GM20431 (cell line): Measurements from ENCODE around the gene TPO.
"Not testable (repeated sequence)": the region's sequence is repeated elsewhere in the genome, so short reads cannot be mapped to it uniquely, and the experiment has no call there.

Source experiments
- in situ Hi-C: fragments of 300-500 bp; cut with MseI, MboI; formaldehyde crosslinking; loops from one replicate; pipeline ENCODE4 v1.15.0; 2020; ENCODE audit warnings: low sequenced_read_pairs; ENCODE audit not compliant: unreplicated experiment

TPO gene

DNA sequence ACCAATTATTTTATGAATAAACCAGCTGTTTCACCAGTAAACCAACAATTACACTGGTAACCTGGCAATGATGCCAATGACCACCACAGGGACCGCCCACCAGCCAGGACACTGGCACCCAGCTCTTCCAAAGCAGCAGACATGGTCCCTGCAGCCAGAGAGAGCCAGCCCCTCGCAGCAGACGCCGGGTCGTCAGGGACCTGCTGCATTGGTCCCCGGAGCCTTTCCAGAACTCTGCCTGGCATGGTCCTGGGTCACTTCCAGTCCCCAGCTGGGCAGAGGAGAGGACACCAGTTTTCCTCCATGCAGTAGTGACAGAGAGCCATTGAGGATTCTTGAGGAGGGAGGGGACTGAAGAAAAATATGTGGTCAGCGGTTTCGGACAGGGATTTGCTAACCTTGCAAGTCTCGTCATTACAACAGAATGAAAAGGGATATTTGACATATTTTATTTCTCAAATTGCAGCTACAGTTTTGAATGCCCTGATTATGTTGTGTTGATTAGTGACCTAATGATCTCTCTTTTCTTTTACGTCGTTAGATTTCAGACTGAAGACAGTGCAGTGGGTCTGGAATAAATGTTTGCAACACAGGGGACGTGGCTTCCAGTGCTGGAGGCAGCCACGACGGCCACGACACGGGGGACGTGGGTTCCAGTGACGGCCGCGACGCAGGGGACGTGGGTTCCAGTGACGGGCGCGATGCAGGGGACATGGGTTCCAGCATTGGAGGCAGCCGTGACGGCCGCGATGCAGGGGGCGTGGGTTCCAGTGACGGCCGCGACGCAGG, 154.5 kb downstream of the TPO start:
- in situ Hi-C loops: loop anchor here (25.0 kb wide), 2 partner anchors 705 to 855 kb away; no protein-coding TSS in a partner anchor

DNA sequence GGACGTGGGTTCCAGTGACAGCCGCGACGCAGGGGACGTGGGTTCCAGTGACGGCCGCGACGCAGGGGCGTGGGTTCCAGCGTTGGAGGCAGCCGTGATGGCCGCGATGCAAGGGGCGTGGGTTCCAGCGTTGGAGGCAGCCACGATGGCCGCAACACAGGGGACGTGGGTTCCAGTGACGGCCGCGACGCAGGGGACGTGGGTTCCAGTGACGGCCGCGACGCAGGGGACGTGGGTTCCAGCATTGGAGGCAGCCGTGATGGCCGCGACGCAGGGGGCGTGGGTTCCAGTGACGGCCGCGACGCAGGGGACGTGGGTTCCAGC, 155.0 kb downstream of the TPO start:
- in situ Hi-C loops: loop anchor here (25.0 kb wide), 2 partner anchors 706 to 856 kb away; no protein-coding TSS in a partner anchor

DNA sequence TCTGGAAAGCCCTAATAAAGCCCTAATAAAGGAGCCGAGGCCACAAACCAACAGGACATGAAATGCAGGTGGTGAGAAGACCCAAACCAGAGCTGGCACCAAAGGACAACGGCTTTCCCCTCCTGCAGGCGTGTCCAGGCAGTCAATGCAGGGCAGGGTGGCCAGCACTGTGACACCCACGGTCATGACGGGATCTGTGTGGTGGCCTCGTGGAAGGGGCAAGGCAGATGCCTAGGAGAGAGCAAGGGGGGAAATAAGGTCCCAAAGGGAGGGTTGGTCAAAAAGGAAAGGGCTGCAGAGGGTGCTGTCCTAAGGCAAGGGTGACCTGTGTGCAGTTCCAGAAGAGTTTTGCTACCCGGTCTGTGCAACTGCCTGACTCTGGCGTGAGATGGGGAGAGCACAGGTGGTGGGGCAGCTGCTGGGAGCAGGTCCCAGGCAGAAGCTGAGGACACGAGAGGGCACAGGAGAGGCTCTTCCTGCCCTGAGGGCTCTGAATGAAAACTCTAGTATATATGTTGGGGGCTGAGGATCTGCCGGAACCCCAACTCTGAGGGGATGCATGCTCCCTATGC, 156.7 kb downstream of the TPO start:
- in situ Hi-C loops: loop anchor here (25.0 kb wide), 2 partner anchors 708 to 858 kb away; no protein-coding TSS in a partner anchor

DNA sequence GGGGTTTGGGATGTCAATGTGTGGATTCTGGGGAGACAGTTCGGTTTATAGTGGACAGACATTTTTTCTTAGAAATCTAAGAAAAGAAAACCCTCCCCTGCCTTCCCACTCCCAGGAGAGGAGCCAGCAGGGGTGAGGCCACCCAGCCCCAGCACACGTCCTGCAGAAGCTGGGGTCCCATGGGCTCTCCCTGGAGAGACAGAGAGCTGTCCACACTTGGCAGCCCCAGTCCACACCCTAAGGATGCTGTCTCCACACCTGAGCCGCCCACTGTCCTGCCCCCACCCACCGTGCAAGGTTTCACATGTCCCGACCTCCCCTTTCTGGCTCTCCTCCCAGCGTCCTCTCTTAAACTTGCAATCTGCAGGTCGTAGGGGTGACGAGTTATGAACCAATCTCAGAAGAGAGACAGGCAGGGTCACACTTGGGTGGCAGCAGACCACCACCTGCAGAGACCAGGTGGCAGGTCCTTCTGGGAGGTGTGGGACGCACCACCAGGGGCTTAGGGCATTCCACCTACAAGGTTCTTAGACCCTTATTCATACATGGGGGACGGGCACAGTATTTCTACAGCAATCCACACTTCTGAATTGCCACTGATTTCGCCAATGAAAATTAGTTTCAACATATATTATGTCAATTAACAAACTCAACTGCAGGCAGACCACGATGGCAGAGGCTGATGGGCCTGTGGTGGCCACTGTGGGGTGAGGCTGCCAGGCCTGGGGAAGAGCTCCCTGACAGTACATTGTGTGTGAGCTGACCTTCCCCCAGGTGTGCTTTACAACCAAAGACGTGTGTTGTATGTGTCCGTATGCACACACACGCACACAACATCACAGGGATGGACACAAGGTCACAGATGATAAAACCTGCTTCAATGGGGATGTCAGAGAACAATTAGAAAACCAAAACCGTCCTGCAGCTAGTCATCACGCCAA, 158.5 kb downstream of the TPO start:
- in situ Hi-C loops: loop anchor here (25.0 kb wide), 2 partner anchors 709 to 859 kb away; no protein-coding TSS in a partner anchor

DNA sequence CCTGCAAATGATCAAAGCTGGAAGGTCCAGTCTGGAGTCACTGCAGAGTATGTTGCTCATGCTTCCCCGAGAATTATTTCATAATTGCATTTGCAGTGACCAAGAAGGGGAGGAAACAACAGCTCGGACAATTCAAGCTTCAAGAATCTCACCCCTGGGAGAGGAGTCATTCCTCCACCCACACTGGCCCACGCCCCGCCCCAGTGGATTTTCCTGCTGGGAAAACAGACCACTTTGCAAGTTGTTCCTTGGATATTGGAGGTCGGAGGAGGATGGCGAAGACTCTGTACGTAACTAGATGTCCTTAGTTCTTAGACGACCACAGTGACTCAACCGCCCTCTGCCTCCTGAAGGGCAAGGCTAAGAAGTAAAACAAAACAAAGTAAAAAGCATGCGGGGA, 159.4 kb downstream of the TPO start:
- in situ Hi-C loops: loop anchor here (25.0 kb wide), 2 partner anchors 710 to 860 kb away; no protein-coding TSS in a partner anchor

DNA sequence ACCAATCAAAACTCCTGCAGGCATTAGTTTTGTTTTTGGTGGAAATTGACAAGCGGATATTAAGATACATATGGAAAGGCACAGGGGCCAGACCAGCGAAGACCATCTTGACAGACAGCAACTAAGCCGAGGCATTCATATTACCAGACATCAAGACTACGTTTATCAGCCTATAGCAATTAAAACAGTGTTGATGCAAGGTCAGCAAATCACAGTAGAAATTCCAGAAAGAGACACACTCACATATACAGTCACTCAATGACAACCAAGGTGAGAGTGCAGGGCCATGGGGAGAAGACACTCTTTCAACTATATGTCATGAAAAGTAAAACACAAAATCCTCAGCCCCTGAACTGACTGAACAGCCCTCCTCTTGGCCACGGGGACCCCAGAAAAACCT, 164.6 kb downstream of the TPO start:
- in situ Hi-C loops: no loop called here

DNA sequence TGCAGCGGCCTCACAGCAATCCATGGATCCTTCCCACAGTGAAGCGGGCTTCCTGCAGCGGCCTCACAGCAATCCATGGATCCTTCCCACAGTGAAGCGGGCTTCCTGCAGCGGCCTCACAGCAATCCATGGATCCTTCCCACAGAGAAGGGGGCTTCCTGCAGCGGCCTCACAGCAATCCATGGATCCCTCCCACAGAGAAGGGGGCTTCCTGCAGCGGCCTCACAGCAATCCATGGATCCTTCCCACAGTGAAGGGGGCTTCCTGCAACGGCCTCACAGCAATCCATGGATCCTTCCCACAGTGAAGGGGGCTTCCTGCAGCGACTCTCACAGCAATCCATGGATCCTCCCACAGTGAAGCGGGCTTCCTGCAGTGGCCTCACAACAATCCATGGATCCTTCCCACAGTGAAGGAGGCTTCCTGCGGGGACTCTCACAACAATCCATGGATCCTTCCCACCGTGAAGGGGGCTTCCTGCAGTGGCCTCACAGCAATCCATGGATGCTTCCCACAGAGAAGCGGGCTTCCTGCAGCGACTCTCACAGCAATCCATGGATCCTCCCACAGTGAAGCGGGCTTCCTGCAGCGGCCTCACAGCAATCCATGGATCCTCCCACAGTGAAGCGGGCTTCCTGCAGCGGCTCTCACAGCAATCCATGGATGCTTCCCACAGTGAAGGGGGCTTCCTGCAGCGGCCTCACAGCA, 168.1 kb downstream of the TPO start:
- in situ Hi-C loops: not testable (repeated sequence)

DNA sequence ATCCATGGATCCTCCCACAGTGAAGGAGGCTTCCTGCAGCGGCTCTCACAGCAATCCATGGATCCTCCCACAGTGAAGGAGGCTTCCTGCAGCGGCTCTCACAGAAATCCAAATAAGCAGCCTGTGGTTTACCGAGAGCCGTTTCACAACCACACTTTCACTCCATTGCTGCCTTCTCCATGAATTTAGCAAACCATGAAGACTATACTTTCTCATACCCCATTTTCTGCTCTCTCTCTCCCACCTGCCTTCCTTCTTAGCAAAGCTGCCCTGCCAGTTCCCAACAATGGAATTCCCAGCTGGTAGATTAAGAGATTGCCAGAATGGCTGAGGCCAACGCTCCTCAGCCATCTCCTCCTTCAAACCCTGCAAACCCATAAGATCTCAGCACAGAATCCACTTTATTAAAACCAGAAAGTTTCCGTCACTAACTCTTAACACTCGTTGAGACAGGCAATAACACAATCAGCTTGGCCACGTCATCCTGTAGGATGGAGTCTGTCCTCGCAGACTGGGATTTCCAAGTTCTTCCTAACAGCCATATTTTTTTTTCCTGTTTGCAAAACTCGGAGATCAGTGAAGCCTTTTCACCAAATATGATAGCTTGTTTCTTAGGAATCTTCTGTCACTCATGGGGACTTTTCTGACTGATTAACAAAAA, 168.8 kb downstream of the TPO start:
- in situ Hi-C loops: no loop called here

DNA sequence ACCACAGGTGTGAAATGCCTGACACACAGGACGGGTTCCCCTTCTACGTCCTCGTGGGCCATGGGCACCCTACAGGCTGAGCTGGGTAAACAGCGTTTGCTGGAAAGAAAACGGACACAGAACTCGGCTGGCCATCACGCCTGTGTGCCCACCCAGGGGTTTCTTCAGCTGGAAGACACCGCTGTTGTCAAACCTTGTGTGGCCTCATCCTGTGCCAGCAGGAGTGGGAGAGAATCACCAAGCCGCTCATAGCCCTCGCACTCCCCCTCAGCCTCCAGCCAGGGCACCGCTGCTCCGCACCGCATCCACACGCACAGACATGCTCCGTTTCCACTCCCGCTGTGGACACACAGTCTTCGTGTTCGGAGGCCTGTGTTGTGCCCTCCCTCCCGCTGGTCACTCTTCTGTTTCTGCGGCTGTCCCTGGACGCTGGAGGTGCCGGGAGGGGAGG, 169.7 kb downstream of the TPO start:
- in situ Hi-C loops: no loop called here

DNA sequence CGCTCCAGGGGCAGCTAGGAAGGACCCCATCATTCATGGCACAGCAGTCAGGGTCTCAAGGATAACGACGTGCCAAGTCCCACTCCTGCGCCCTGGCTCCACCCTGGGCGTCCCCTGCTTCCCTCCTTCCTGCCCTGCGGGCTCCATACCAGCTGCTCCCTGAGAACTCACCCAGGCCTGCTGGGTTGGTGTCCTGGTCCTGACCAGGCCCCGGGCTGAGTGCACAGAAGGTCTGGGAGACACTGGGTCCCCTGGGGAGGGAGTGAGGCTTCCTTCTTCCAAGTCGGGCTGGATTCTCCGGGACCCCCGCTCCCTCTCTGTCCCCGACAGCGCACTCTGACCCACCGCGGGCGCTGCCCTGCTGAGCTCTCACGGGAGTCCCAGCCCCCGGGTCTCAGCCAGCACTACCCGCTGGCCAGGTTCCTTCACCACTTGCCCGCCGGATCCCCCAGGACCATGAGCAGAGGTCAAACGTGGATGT, 170.8 kb downstream of the TPO start:
- in situ Hi-C loops: no loop called here

DNA sequence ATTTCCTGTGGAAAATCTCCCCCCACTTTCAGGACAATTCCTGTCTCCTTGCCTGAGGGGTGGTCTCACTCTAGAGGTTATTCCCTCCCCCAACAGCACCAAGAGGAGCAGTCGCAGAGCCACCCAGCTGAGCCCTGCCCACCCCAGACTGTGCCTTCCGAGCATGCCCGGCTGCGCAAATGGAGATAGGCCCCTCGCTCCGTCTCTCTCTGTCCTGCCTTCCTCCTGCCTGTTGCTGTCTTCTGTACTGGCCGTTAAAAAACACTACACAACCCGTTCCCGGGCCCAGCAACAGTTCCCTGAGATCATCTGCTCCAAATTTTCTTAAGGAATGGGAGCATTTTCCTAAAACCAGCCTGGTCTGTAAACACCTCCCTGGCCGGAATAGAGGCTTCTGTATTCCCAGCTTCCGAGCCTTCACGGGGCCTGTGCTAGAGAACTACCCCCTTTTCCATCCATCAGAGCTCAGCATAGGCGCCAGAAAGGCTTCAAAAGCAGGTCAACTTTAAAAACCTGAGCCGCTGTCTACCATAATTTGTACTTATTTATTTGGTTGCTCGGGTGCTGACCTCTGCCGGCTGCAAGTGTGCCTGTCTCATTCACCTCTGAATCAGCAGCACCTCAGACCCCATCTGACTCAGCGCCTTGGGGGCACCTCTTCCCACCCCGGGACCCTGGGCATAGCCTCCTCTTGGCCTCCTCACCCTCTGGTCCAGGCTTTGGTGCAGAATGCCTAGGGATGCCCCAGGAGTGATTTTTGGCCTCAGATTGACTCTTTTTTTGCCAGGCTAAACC, 171.6 kb downstream of the TPO start:
- in situ Hi-C loops: no loop called here

DNA sequence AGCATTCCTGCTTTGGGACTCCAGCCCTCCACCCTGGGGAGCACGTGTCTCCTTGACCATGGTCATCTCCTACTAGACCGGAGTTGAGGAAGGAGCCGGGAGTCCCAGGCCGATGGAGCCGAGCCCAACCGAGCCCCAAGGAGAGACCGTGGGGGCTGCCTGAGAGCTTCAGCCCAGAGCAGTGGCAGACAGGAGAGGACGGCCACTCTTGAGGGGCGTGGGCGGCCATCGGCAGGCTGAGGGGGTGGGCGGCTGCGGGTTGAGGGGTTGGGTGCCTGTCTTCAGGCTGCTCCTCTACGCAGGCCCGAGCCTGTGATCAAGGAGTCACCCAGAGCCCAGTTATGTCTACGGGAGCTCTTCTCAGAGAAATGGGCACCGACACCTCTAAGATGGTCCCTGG, 172.4 kb downstream of the TPO start:
- in situ Hi-C loops: no loop called here

DNA sequence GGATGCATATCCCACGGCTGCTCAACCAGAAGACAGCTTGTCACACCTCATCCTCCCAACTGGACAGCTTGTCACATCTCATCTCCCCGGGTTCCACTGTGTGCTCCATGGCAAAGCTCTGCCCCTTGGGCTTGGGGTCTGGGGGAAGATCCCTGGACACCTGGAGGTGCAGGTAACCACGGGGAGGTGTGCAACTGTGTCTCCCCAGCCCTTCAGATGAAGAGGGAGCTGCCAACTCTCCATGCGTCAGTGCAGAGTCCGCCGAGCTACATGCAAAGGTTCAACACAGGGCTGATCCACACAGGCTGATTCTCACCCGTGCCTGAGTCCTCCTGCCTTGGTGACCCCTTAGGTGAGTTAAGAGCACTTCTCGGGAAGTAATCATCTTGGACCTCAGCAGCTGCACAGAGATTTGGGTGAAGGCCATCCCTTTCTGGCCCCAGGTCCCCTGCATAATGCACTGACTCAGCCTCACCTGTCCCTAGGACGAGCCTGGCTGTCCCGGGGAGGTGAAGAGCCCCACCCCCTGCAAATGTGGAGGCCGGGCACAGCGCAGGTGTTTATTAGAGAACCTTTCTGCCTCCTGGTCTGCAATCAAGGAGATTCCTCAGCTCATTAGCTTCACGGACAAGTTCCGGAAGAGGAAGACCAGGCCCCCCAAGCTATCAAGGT, 173.1 kb downstream of the TPO start:
- in situ Hi-C loops: no loop called here

DNA sequence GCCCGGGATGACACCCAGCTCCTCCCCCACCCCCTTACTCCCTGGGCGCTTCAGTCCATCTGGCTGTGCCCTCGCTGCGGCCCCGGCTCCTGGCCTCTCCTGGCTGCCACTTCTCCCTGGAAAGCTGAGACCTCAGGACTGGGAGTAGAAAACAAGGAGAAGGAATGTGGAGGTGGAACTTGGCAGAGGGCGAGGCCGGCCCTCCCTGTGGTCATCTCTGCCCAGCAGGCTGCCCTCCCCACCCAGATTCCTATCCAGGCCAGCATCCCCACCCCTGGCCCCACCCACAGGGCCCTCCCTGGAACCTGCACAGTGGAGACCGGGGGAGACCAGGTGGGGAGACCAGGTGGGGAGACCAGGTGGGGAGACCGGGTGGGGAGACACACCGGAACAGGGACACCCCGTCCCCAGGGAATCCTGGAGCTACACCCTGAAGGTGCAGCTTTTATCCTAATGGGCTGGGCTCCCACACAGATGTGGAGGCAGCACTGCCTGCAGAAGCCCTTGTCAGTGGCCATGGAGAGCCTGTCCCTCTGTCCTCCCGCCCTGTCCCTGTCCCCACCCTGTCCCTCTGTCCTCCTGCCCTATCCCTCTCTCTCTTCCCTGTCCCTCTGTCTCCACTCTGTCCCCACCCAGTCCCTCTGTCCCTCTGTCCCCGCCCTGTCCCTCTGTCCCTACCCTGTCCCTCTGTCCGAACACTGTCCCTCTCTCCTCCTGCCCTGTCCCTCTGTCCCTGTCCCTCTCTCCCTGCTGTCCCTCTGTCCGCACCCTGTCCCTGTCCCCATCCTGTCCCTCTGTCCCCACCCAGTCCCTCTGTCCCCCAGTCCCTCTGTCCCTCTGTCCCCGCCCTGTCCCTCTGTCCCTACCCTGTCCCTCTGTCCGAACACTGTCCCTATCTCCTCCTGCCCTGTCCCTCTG, 173.9 kb downstream of the TPO start:
- in situ Hi-C loops: no loop called here

DNA sequence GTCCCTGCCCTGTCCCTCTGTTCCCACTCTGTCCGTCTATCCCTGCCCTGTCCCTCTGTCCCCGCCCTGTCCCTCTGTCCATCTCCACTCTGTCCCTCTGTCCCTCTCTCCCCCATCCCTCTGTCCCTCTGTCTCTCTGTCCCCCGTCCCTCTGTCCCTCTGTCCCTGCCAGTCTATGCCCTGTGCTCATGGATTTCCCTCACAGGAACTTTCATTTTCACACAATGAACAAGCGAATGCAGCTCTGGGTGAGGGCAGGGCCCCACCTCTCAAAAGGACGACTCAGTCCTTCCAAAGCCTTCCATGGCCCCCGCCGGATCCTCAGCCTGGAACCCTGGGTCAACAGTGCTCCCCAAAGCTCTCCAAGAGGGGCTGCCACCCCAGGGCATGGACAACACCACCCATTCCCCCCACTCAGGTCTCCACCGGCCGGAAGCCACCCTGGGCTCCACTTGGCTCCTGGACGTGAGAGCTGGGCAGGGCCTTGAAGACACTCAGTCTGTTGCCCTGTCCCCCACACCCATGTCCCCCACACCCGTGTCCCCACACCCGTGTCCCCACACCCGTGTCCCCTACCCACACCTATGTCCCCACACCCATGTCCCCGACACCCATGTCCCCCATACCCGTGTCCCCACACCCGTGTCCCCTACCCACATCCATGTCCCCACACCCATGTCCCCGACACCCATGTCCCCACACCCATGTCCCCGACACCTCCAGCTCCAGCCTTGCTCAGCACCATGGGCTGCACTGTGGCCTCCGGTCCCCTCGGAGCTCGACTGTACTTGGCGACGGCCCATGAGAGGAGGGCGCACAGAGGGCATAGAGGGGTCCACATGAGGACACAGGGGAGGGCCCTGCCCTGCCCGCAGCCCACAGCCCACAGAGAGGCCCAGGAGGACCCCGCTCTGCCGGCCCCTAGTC, 175.1 kb downstream of the TPO start:
- in situ Hi-C loops: no loop called here
